ENCODE measurements around the gene ZDHHC16. TPM values are rescaled to one million over a fixed set of nuclear protein-coding genes. Genes with fewer than 3 reads are reported as not detected.

The ZDHHC16 gene
- total RNA-seq, 6 experiments from 2014 or later = 15.8 to 27.0 (median 22.8) TPM

DNA sequence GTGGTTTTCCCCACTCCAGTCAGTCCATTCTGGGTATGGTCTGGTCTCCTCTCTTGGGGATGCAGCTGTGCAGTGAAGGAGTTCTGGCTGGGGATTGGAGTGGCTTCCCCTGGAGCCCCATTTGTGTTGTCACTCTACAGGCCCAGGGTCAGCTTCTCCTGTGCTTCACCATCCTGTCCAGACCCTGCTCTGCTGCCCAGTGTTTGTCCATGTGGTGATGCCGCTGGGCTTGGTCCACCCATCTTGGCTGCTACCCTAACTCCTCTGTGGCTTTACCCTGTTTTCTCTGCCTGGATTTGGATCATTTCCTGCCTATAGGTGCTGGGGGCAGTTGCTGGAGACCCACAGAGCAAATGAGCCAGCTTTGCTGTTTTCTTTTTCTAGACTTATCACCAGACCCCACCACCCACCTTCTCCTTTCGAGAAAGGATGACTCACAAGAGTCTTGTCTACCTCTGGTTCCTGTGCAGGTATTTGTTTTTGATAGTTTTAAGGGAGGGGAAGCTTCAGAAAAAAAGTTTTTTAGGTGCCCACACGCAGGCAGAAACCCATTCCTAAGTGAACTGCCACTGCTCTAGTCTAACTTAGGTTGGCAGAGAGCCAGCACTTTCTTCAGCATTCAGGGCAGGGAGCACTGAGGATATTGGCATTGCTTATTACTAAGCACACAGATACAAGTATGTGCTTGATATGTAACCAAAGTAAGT, 8.5 kb downstream of the ZDHHC16 start:
- Histone ChIP-seq H3K4me1 (peaks cover 0 to 8% (median 4%) of the 10 kb centered on the region in 4 donors), H3K27me3 (no peaks in the 10 kb centered on the region), H3K36me3 (peaks cover 0 to 41% (median 19%) of the 10 kb centered on the region in 4 donors), H3K9me3 (no peaks in the 10 kb centered on the region), H3K4me3 (no peak overlapping the region), H3K27ac (no peak overlapping the region)
- ATAC-seq (peak; percentile 59 to 81 (median 67)), DNase-seq (peak in 1 of 3 donors; percentile 70)
- WGBS (ENCODE audit: insufficient coverage, low coverage, low lambda C conversion rate, missing lambda C conversion rate) = 38% methylated on average over 2 of the region's 3 CpGs
- intact Hi-C loops (cut with DNase I) = no loop called here
- no peak for TF ChIP-seq POLR2A (IDR thresholded peaks at IDR 0.05)
- TF ChIP-seq, protein P1, sequence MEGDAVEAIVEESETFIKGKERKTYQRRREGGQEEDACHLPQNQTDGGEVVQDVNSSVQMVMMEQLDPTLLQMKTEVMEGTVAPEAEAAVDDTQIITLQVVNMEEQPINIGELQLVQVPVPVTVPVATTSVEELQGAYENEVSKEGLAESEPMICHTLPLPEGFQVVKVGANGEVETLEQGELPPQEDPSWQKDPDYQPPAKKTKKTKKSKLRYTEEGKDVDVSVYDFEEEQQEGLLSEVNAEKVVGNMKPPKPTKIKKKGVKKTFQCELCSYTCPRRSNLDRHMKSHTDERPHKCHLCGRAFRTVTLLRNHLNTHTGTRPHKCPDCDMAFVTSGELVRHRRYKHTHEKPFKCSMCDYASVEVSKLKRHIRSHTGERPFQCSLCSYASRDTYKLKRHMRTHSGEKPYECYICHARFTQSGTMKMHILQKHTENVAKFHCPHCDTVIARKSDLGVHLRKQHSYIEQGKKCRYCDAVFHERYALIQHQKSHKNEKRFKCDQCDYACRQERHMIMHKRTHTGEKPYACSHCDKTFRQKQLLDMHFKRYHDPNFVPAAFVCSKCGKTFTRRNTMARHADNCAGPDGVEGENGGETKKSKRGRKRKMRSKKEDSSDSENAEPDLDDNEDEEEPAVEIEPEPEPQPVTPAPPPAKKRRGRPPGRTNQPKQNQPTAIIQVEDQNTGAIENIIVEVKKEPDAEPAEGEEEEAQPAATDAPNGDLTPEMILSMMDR (IDR thresholded peaks at IDR 0.05) = no peak

- no peak overlapping the region for H3K4me3 ChIP-seq
- ATAC-seq (no peak), DNase-seq (no peak)
- intact Hi-C loops (cut with DNase I) = no loop called here
- no peaks in the 10 kb centered on the region for H3K27me3 ChIP-seq
- H3K4me1 ChIP-seq = peaks cover 0 to 8% (median 4%) of the 10 kb centered on the region in 4 donors
- peaks cover 0 to 58% (median 25%) of the 10 kb centered on the region in 4 donors for H3K36me3 ChIP-seq
- WGBS (ENCODE audit: insufficient coverage, low coverage, low lambda C conversion rate, missing lambda C conversion rate) = 67% methylated on average over 5 of the region's 5 CpGs
- TF ChIP-seq, protein P1 (IDR thresholded peaks at IDR 0.05) = no peak
- TF ChIP-seq POLR2A (IDR thresholded peaks at IDR 0.05) = no peak
- no peaks in the 10 kb centered on the region for H3K9me3 ChIP-seq
- H3K27ac ChIP-seq = no peak overlapping the region
Measured at GRCh38 chr10:97456034-97456685, 10.2 kb downstream of the ZDHHC16 start.

DNA sequence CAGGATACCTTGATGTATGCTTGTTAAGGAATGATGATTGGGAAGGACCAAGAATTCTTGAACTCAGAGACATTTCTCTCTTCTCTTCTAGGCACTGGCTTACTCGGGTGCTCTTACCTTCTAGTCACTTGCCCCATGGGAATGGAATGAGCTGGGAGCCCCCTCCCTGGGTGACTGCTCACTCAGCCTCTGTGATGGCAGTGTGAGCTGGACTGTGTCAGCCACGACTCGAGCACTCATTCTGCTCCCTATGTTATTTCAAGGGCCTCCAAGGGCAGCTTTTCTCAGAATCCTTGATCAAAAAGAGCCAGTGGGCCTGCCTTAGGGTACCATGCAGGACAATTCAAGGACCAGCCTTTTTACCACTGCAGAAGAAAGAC, 10.7 kb downstream of the ZDHHC16 start:
- TF ChIP-seq POLR2A (IDR thresholded peaks at IDR 0.05) = no peak
- TF ChIP-seq, protein P1 (IDR thresholded peaks at IDR 0.05) = no peak
- 100% methylated on average over 1 of the region's 3 CpGs for WGBS (ENCODE audit: insufficient coverage, low coverage, low lambda C conversion rate, missing lambda C conversion rate)
- intact Hi-C loops (cut with DNase I) = no loop called here

DNA sequence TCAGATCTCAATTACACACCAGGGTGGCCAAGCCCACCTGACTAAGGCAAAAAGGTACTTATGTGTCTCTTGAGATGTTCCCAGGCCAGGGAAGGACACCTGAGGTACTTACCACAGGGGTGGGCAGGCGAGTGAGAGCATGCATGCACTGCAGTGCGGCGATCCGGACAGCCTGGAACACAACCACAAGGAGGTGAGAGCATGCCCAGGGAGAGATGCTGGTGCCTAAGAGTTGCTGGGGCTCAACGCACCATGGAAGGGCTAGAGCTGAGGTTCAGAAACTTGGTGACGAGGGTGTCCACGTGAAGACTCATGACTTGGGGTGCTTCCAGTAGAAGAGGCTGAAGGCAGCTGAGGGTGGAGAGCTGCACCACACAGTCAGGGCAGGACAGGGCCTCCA, 13.1 kb downstream of the ZDHHC16 start:
- no peaks in the 10 kb centered on the region for H3K9me3 ChIP-seq
- TF ChIP-seq, protein P1 (IDR thresholded peaks at IDR 0.05) = no peak
- TF ChIP-seq POLR2A (IDR thresholded peaks at IDR 0.05) = no peak
- H3K4me1 ChIP-seq = peaks cover 0 to 11% (median 4%) of the 10 kb centered on the region in 4 donors
- peaks cover 6 to 74% (median 38%) of the 10 kb centered on the region in 4 donors for H3K36me3 ChIP-seq
- intact Hi-C loops (cut with DNase I) = no loop called here
- no peak for ATAC-seq
- 80% methylated on average over 3 of the region's 7 CpGs for WGBS (ENCODE audit: insufficient coverage, low coverage, low lambda C conversion rate, missing lambda C conversion rate)
- no peaks in the 10 kb centered on the region for H3K27me3 ChIP-seq
- DNase-seq = no peak
- no peak overlapping the region for H3K27ac ChIP-seq
- no peak overlapping the region for H3K4me3 ChIP-seq

More for the DNA sequence above, 10.7 kb downstream of the ZDHHC16 start:
- Histone ChIP-seq H3K27me3 (no peaks in the 10 kb centered on the region), H3K27ac (no peak overlapping the region), H3K4me1 (peaks cover 0 to 8% (median 4%) of the 10 kb centered on the region in 4 donors), H3K4me3 (no peak overlapping the region), H3K9me3 (no peaks in the 10 kb centered on the region), H3K36me3 (peaks cover 0 to 63% (median 28%) of the 10 kb centered on the region in 4 donors)
- no peak for ATAC-seq
- no peak for DNase-seq
